Tibial nerve (tissue), 4 donors: Measurements from ENCODE around the gene SLC45A3. TPM values are rescaled to one million over a fixed set of nuclear protein-coding genes. Genes with fewer than 3 reads are reported as not detected.

Source experiments
- DNase-seq, 2 donors: peaks; one replicate each; pipeline ENCODE4 v3.0.0-alpha.2; 2019; ENCODE audit warnings: low spot score in 2 of 2
- H3K27ac ChIP-seq, 4 donors: fragments of 200-600 bp; sonication (generic) in 3 of 4; one replicate each; pipeline ENCODE4 v1.5.1; 2017 to 2019; ENCODE audit warnings: mild to moderate bottlenecking in 1 of 4
- H3K27me3 ChIP-seq, 2 donors: fragments of 200-600 bp; sonication (generic) in 1 of 2; one replicate each; pipeline versions ENCODE4 v1.5.1 to v1.6.0; 2017 to 2019
- H3K36me3 ChIP-seq, 3 donors: fragments of 200-600 bp; sonication (generic); one replicate each; pipeline ENCODE4 v1.5.1; 2018 to 2019
- H3K4me1 ChIP-seq, 4 donors: fragments of 200-600 bp; sonication (generic) in 3 of 4; one replicate each; pipeline ENCODE4 v1.5.1; 2017 to 2019
- H3K4me3 ChIP-seq, 4 donors: fragments of 200-600 bp; sonication (generic) in 3 of 4; one replicate each; pipeline ENCODE4 v1.5.1; 2017 to 2019; ENCODE audit warnings: mild to moderate bottlenecking in 1 of 4, moderate library complexity in 1 of 4
- H3K9me3 ChIP-seq, 4 donors: fragments of 200-600 bp; sonication (generic) in 3 of 4; one replicate each; pipeline ENCODE4 v1.5.1; 2017 to 2019
- EP300 ChIP-seq, 2 donors: sonication (generic); formaldehyde crosslinking; IDR thresholded peaks; one replicate each; pipeline ENCODE4 v1.6.1; 2017; ENCODE audit warnings: antibody characterized with exemption in 2 of 2, mild to moderate bottlenecking in 1 of 2
- POLR2A ChIP-seq, 2 donors: fragments of 450-650 bp; IDR thresholded peaks; one replicate each; pipeline ENCODE4 v1.6.1; 2017; ENCODE audit warnings: antibody characterized with exemption in 2 of 2, mild to moderate bottlenecking in 2 of 2, moderate library complexity in 2 of 2
- WGBS, 2 donors: methylation state at CpG; one replicate each; pipeline ENCODE4 v1.1.5; 2018; 5-methylcytosine and 5-hydroxymethylcytosine counted together
- total RNA-seq, 4 donors: library from RNA; depleted of rRNA; stranded (reverse); fragments of >200 nt; gene quantifications; one replicate each; pipeline ENCODE4 v1.1.0, GENCODE V29; 2016
- TF ChIP-seq, protein P1 (sequence below), 5 experiments: fragments of 200-600 bp in 3 of 5; fragments of 450-650 bp in 2 of 5; sonication (generic) in 3 of 5; IDR thresholded peaks; one replicate each; pipeline ENCODE4 v1.5.1; 2016 to 2019; ENCODE audit warnings: antibody characterized with exemption in 5 of 5, mild to moderate bottlenecking in 3 of 5, moderate library complexity in 2 of 5

Gene SLC45A3
- total RNA-seq, 4 donors from 2014 or later, result 0.44 to 2.9 (median 1.3) TPM

DNA sequence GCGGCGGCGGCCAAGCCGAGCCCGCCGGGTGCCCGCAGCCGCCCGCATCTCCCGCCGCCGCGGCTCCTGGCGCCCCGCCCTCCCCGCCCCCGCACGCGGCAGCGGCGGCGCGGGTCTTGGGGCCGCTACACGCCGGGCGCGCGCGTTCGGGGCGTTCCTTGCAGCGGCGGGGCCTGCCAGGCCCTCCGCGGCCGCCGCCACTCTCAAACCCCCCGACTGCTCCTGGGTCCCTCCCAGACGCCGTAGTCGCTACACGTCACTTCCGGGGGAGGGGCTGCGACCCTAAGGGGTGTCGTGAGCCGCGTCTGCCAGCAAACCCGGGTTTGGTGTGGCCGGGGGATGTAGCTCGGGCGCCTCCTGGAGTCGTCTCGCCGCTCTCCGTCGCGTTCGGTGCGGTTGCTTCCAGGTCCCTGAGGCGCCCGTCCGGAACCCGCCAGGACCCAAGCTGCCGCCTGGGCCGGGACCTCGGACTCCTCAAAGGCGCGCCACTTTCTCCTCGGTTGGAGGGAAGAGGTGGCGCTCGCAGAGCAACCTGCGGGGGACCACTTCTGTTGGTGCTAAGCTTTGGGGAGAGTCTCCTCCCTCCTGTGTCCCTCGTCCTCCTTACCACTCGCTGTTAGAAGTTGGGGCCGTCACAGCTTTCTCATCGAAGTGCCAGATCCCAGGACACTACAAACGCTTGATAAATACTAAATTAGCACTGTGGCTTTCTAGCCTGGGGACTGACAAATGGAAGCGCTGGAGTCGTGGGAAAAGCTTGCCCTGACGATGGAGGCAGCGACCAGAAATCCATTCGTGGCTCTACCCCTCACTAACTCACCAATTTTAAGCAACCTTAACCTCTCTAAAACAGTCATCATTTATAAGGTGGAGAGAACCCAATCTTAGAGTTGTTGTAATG is 48.3 kb downstream of the SLC45A3 start, which contains the start of gene ELK4:
TSS of gene ELK4 (minus strand) at position 244 of the 901 bp plus-strand sequence. CDS start 8,129 bp downstream, outside the sequence.
- DNase-seq, result peak; percentile 96 to 98
- no peaks in the 10 kb centered on the region for H3K36me3 ChIP-seq
- WGBS, 2 donors, result 0 to 1% methylated on average over 25 to 35 of the region's 83 CpGs
- peak within 1 kb of the TSS; percentile 88 to 99 (median 96) for H3K27ac ChIP-seq
- no peaks in the 10 kb centered on the region for H3K9me3 ChIP-seq
- TF ChIP-seq EP300 (IDR thresholded peaks at IDR 0.05), result peak; percentile 64 to 98
- TF ChIP-seq, protein P1, sequence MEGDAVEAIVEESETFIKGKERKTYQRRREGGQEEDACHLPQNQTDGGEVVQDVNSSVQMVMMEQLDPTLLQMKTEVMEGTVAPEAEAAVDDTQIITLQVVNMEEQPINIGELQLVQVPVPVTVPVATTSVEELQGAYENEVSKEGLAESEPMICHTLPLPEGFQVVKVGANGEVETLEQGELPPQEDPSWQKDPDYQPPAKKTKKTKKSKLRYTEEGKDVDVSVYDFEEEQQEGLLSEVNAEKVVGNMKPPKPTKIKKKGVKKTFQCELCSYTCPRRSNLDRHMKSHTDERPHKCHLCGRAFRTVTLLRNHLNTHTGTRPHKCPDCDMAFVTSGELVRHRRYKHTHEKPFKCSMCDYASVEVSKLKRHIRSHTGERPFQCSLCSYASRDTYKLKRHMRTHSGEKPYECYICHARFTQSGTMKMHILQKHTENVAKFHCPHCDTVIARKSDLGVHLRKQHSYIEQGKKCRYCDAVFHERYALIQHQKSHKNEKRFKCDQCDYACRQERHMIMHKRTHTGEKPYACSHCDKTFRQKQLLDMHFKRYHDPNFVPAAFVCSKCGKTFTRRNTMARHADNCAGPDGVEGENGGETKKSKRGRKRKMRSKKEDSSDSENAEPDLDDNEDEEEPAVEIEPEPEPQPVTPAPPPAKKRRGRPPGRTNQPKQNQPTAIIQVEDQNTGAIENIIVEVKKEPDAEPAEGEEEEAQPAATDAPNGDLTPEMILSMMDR (IDR thresholded peaks at IDR 0.05), result peak; percentile 64 to 92 (median 80)
- TF ChIP-seq POLR2A (IDR thresholded peaks at IDR 0.05), result peak; percentile 85 to 92
- H3K4me1 ChIP-seq, result peaks cover 0 to 47% (median 18%) of the 10 kb centered on the region in 4 donors
- no peaks in the 10 kb centered on the region for H3K27me3 ChIP-seq
- peak within 1 kb of the TSS; percentile 65 to 86 (median 70) for H3K4me3 ChIP-seq

DNA sequence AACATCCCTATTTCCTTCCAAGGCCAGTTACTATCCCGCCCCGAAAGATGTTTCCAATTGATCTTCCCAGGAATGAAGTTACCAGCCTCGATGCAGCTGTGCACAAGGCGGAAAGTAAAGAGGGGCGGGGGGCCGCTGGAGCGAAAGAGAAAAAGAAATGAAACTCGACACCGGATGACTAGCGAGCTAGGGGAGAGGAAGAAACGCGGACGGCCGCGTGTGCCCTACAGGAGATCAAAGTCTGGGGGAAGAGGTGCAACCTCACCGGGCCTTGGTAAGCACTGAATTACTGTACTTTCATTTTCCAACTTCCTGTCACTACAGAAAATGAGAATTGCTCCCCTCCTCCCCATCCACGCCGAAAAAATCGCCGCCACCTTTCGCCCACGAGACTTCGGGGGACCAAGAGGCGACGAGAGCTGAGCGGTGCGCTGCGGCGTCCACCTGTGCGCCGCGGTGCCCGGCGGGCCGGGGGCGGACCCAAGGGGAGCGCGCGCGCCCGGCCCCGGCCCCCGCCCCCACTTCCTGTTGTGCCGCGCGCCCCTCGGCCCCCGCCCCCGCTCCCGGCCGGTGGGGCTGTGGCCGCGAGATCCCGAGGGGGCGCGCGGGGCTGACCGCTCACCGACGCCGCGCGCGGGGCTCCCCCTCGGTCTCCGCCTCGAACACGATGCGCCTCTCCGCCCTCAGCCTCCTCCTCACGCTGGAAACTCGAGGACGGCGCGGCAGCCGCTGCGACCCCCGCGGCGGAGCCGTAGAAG is 49.1 kb downstream of the SLC45A3 start:
- TF ChIP-seq EP300 (IDR thresholded peaks at IDR 0.05) (peak in 1 of 2 donors; percentile 55), POLR2A (IDR thresholded peaks at IDR 0.05) (no peak)
- TF ChIP-seq, protein P1 (IDR thresholded peaks at IDR 0.05), result no peak
- WGBS, 2 donors, result 0% methylated on average over 57 to 71 of the region's 81 CpGs
- Histone ChIP-seq H3K27me3 (no peaks in the 10 kb centered on the region), H3K4me3 (peak overlapping the region; percentile 56 to 86 (median 66)), H3K36me3 (no peaks in the 10 kb centered on the region), H3K4me1 (peaks cover 0 to 43% (median 16%) of the 10 kb centered on the region in 4 donors), H3K9me3 (no peaks in the 10 kb centered on the region), H3K27ac (peak overlapping the region; percentile 88 to 99 (median 96))
- peak; percentile 16 to 33 for DNase-seq

DNA sequence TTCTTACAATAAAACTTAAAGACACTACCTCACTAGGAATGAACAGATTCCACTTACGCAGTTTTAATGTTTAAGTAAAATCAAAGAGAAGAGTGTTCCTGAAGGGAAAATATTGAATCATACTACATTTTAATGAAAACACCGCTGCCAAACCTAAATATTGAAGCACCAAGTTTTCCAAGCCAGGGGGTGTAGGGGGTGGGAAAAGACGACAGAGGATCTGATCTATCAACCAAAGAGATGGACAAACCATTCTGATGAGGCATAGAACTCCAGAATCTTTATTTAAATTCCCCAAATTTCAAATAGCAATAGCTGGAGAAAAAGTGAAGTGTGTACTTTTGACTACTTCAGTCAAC is 49.7 kb downstream of the SLC45A3 start:
- H3K9me3 ChIP-seq, result no peaks in the 10 kb centered on the region
- TF ChIP-seq, protein P1 (IDR thresholded peaks at IDR 0.05), result no peak
- no peak for TF ChIP-seq POLR2A (IDR thresholded peaks at IDR 0.05)
- TF ChIP-seq EP300 (IDR thresholded peaks at IDR 0.05), result no peak
- peak overlapping the region; percentile 56 to 86 (median 66) for H3K4me3 ChIP-seq
- DNase-seq, result no peak
- peak overlapping the region; percentile 88 to 99 (median 96) for H3K27ac ChIP-seq
- no peaks in the 10 kb centered on the region for H3K27me3 ChIP-seq
- WGBS, 2 donors, result 9 to 11% methylated on average over 3 of the region's 3 CpGs
- peaks cover 0 to 48% (median 16%) of the 10 kb centered on the region in 4 donors for H3K4me1 ChIP-seq
- H3K36me3 ChIP-seq, result no peaks in the 10 kb centered on the region

DNA sequence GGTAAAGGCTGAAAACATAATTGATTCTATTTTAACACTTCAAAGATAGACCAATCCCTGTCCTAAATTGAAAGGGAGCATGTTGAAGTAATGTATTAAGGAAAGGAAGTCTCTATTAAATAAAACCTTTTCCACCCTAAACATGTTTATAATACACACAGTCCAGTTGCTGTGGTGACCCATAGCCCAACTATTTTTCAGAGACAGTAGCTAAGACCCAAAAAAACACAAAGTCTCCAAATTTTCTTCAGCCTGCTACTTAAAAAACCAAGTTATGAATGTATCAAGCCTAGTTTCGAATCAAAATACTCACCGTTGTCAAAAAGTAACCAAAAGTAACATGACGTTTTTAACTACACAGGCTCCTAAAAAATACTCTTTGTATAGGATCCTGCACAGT is 50.1 kb downstream of the SLC45A3 start:
- TF ChIP-seq, protein P1 (IDR thresholded peaks at IDR 0.05), result no peak
- no peak for TF ChIP-seq EP300 (IDR thresholded peaks at IDR 0.05)
- no peak for TF ChIP-seq POLR2A (IDR thresholded peaks at IDR 0.05)
- no peaks in the 10 kb centered on the region for H3K9me3 ChIP-seq
- DNase-seq, result no peak
- peaks cover 0 to 49% (median 16%) of the 10 kb centered on the region in 4 donors for H3K4me1 ChIP-seq
- WGBS, 2 donors, result 9 to 18% methylated on average over 3 of the region's 3 CpGs
- no peaks in the 10 kb centered on the region for H3K27me3 ChIP-seq
- H3K4me3 ChIP-seq, result peak overlapping the region in 3 of 4 donors; percentile 56 to 86 (median 62)
- peak overlapping the region in 3 of 4 donors; percentile 95 to 99 (median 96) for H3K27ac ChIP-seq
- H3K36me3 ChIP-seq, result no peaks in the 10 kb centered on the region
